Fibroblast of pulmonary artery (primary cell): Measurements from ENCODE around the gene KCNIP4.

Experiments
- DNase-seq: peaks from one replicate; pipeline ENCODE4 v3.0.0-alpha.2; 2010; ENCODE audit warnings: low read depth
- H3K4me3 ChIP-seq: replicated peaks from 2 replicates; pipeline ENCODE4 v1.5.1; 2011; ENCODE audit warnings: low read depth, mild to moderate bottlenecking, control low read depth, low read length, moderate library complexity
- TF ChIP-seq, protein P1 (sequence below): IDR thresholded peaks from 2 replicates; pipeline ENCODE4 v1.5.1; 2011; ENCODE audit warnings: mild to moderate bottlenecking, control low read depth, low read length, inconsistent platforms; ENCODE audit errors: missing control alignments

The KCNIP4 gene

DNA sequence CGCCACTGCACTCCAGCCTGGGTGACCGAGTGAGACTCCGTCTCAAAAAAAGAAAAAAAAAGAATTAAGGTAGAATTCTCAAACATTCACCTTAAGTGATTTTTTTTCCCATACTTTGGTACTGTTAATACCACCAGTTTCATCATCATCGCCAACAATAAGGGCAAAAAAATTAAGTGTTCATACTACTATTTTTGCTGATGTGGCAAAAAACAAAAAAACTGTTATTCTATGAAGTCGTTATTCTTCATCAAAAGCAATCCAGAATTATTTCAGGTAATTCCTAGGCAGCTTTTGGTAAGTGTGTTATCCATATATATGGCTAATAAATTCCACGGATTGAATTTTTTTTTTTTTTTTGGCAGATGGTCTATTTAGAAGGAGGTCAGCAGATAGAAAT lies 85.7 kb downstream of the KCNIP4 start:
- TF ChIP-seq, protein P1, sequence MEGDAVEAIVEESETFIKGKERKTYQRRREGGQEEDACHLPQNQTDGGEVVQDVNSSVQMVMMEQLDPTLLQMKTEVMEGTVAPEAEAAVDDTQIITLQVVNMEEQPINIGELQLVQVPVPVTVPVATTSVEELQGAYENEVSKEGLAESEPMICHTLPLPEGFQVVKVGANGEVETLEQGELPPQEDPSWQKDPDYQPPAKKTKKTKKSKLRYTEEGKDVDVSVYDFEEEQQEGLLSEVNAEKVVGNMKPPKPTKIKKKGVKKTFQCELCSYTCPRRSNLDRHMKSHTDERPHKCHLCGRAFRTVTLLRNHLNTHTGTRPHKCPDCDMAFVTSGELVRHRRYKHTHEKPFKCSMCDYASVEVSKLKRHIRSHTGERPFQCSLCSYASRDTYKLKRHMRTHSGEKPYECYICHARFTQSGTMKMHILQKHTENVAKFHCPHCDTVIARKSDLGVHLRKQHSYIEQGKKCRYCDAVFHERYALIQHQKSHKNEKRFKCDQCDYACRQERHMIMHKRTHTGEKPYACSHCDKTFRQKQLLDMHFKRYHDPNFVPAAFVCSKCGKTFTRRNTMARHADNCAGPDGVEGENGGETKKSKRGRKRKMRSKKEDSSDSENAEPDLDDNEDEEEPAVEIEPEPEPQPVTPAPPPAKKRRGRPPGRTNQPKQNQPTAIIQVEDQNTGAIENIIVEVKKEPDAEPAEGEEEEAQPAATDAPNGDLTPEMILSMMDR, result no peak
- DNase-seq, result no peak
- H3K4me3 ChIP-seq, result no peak overlapping the region

DNA sequence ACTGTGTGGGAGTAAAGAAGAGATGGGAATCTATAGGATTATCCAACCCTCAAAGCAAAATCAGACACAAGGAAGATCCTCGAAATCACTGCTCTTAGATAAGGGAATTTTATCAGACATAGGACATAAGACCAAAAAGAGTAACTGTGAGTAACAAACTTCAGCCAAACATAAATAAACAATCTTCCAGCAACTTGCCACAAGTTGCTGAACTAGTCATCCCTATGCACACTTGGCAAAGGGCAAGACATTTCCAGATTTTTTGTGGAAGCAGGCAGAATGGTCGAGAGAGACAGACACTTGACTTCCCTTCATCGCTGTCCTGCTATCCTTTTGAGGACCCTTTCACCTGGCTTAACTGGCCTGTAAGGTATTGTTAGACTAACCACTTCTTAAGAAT lies 89.6 kb downstream of the KCNIP4 start:
- TF ChIP-seq, protein P1, result no peak
- H3K4me3 ChIP-seq, result no peak overlapping the region
- no peak for DNase-seq

DNA sequence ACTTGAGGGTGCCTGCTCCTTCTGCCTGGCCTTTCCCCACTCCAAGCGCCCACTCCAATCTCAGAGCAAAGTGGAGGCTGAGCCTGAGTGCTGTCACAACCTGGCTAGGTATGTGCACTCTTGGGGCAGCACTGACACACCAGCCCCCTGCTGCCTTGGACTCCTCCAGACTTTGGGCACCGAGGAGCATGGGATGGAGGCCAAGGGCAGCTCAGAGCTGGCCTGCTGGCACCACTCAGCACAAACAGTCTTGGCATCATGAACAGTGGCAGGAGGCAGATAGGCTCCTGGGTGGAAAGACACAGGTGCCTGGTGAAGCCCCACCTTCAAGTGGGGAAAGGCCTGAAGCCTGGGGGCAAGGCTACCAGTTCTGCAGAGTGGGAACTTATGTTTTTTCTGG lies 91.8 kb downstream of the KCNIP4 start:
- no peak for DNase-seq
- TF ChIP-seq, protein P1, result no peak
- H3K4me3 ChIP-seq, result no peak overlapping the region

DNA sequence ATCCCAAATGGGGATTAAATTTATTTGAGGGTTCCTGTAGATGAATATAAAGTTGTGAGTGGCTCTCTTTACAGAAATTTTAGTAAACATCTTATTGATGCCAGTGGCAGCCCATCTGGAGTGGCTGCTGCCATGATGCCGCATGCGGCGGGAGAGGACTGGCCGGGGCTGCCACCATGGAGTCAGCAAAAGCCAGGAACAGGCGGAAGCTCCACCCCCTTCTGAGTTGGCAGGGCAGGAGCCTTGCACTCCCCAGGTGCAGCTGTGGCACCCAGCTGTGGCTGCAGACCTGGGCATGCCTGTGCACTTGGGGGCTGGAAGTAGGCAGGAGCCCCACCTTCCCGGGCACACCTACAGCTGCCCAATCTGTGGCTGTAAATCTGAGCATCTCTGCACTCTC lies 92.3 kb downstream of the KCNIP4 start:
- TF ChIP-seq, protein P1, result no peak
- no peak for DNase-seq
- H3K4me3 ChIP-seq, result no peak overlapping the region

DNA sequence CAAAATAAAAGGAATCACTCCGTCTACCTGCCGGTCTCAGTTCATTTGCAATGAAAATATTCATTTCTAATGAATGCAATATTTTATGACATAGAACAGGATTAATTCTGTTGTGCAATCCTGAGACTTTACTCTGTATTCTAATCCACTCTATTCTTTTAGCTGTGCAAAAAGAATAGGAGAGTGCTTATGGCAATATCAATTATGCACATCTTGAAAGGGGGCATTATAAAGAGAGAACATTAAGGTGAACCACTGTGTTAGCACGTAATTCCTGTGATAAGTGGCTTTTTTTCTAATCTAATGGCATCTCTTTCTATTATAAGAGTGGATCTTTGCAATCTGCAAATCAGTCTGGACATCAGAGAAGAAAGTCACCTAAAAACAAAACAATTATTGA lies 99.5 kb downstream of the KCNIP4 start:
- no peak overlapping the region for H3K4me3 ChIP-seq
- TF ChIP-seq, protein P1, result no peak
- DNase-seq, result no peak

DNA sequence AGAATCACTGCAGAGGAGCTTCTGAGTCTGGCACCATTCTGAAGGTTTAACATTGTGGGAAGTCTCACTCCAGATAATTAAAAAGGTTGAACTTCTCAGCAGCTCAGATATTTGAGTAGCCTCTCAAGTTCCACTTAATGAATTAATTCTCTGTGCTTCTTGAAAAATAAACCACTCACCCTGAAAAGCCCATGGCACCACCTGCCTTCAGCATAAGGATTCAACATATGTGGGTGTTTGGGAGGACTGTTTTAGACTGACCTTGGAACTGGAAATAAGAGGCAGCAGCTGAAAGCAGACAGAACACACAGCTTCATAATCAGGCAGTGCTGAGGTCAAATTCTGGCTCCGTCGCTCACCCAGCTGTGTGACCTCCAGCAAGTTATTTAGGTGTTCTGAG lies 100.6 kb downstream of the KCNIP4 start:
- TF ChIP-seq, protein P1, result no peak
- no peak overlapping the region for H3K4me3 ChIP-seq
- DNase-seq, result no peak

DNA sequence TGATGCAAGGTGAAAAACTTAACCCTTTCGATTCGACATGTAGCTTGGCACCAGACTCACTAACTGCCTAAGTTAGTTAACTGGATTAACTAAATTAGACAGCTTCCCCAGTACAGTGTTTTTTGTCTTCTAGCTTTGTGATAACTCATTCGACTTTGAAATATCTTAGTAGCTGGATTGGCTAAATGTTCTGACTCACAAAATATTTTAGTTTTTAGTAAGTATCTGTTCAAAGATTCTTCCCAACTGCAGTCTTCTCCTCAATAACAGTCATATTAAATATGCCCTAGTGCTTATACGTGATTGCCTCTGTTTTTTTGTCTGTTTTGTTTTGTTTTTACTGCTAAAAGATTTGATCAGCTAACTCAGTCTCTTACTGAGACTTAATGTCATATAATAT lies 102.9 kb downstream of the KCNIP4 start:
- TF ChIP-seq, protein P1, result no peak
- no peak for DNase-seq
- H3K4me3 ChIP-seq, result no peak overlapping the region
